Keratinocyte (primary cell): ENCODE measurements around the gene FHIT. TPM values are rescaled to one million over a fixed set of nuclear protein-coding genes. Genes with fewer than 3 reads are reported as not detected.

Source experiments
- DNase-seq: peaks from one replicate; pipeline ENCODE4 v3.0.0-alpha.2; 2011; ENCODE audit warnings: low read depth, missing footprints, low spot score
- FAIRE-seq: peaks from 2 replicates; lab custom pipeline; 2011; peaks lifted over from hg19 to GRCh38; lab: Jason Lieb, UNC
- H2AFZ ChIP-seq: 2 replicates; pipeline ENCODE4 v1.6.0; 2012; ENCODE audit warnings: low read length, control low read depth, inconsistent platforms; ENCODE audit not compliant: control insufficient read depth
- H3K27ac ChIP-seq: 2 replicates; pipeline ENCODE4 v1.5.1; 2011; ENCODE audit warnings: low read length; ENCODE audit not compliant: control insufficient read depth, insufficient read depth
- H3K27me3 ChIP-seq: 3 replicates; pipeline ENCODE4 v1.6.0; 2011; ENCODE audit warnings: low read length; ENCODE audit not compliant: control insufficient read depth, insufficient read depth; ENCODE audit errors: extremely low read depth
- H3K36me3 ChIP-seq, 2 experiments: 2 replicates in 1 of 2; 3 replicates in 1 of 2; pipeline ENCODE4 v1.5.1; 2011; ENCODE audit warnings: low read length in 2 of 2, mild to moderate bottlenecking in 1 of 2; ENCODE audit not compliant: control insufficient read depth in 2 of 2, insufficient read depth in 2 of 2; ENCODE audit errors: extremely low read depth in 1 of 2
- H3K4me1 ChIP-seq: 3 replicates; pipeline ENCODE4 v1.5.1; 2011; ENCODE audit warnings: low read length; ENCODE audit not compliant: control insufficient read depth, insufficient read depth; ENCODE audit errors: extremely low read depth
- H3K4me2 ChIP-seq: 3 replicates; pipeline ENCODE4 v1.6.0; 2011; ENCODE audit warnings: low read depth, low read length; ENCODE audit not compliant: control insufficient read depth, insufficient read depth; ENCODE audit errors: extremely low read depth
- H3K4me3 ChIP-seq, 3 experiments: fragments of 200-600 bp in 1 of 3; sonication (generic) in 1 of 3; 2 replicates in 2 of 3; 3 replicates in 1 of 3; pipeline ENCODE4 v1.5.1; 2011 to 2016; ENCODE audit warnings: low read length in 3 of 3, mild to moderate bottlenecking in 3 of 3, control low read depth in 2 of 3, inconsistent platforms in 1 of 3, low read depth in 1 of 3, mixed read lengths in 1 of 3, mixed run types in 1 of 3, moderate library complexity in 1 of 3; ENCODE audit not compliant: control insufficient read depth in 2 of 3, insufficient read depth in 2 of 3; ENCODE audit errors: extremely low read depth in 1 of 3
- H3K79me2 ChIP-seq: 2 replicates; pipeline ENCODE4 v1.6.0; 2012; ENCODE audit warnings: low read length; ENCODE audit not compliant: control insufficient read depth, insufficient read depth
- H3K9ac ChIP-seq: 3 replicates; pipeline ENCODE4 v1.6.0; 2011; ENCODE audit warnings: low read length; ENCODE audit not compliant: control insufficient read depth, insufficient read depth; ENCODE audit errors: extremely low read depth
- H3K9me1 ChIP-seq: 3 replicates; pipeline ENCODE4 v1.6.0; 2011; ENCODE audit warnings: low read length; ENCODE audit not compliant: control insufficient read depth, insufficient read depth; ENCODE audit errors: extremely low read depth
- H3K9me3 ChIP-seq: 2 replicates; pipeline ENCODE4 v1.5.1; 2012; ENCODE audit warnings: low read depth, low read length; ENCODE audit not compliant: control insufficient read depth
- H4K20me1 ChIP-seq: 3 replicates; pipeline ENCODE4 v1.6.0; 2011; ENCODE audit warnings: low read length; ENCODE audit not compliant: control insufficient read depth, insufficient read depth; ENCODE audit errors: extremely low read depth
- CTCF ChIP-seq, 3 experiments: IDR thresholded peaks in 1 of 3; conservative IDR thresholded peaks in 1 of 3; optimal IDR thresholded peaks in 1 of 3; 2 replicates in 2 of 3; 3 replicates in 1 of 3; pipeline versions ENCODE3 to v1.5.1; 2011; ENCODE audit warnings: low read length in 3 of 3, mild to moderate bottlenecking in 3 of 3, moderate library complexity in 2 of 3, control low read depth in 1 of 3, inconsistent platforms in 1 of 3; ENCODE audit not compliant: insufficient read depth in 2 of 3; ENCODE audit errors: extremely low read depth in 1 of 3
- EZH2 ChIP-seq: IDR thresholded peaks from one replicate; pipeline ENCODE4 v1.6.1; 2012; ENCODE audit warnings: inconsistent platforms, mild to moderate bottlenecking, low read length, moderate library complexity
- dilution Hi-C: fragments of 300-500 bp; cut with MboI; formaldehyde crosslinking; loops from one replicate; pipeline ENCODE4 v1.7.0; 2020; ENCODE audit warnings: low sequenced_read_pairs; ENCODE audit not compliant: extremely low pct_ligation_motif_present
- polyA plus RNA-seq, 5 experiments: library from polyadenylated mRNA; depleted of rRNA in 3 of 5; stranded (reverse) in 3 of 5; stranded (forward) in 1 of 5; unstranded in 1 of 5; fragments of >200 nt; gene quantifications; 1 replicate in 1 of 5; 2 replicates in 3 of 5; 3 replicates in 1 of 5; pipeline versions ENCODE4 v1.2.1 to v1.2.3, GENCODE V29; 2011 to 2012; ENCODE audit warnings: missing spikeins in 2 of 5, low read depth in 1 of 5, low replicate concordance in 1 of 5

FHIT gene
- polyA plus RNA-seq, 1 donor (not counting 4 experiments of a cell fraction or from before 2014, with no cell fraction given), result 2.2 TPM

- H3K4me2 ChIP-seq, result no peak overlapping the region
- H3K79me2 ChIP-seq, result no peaks in the 10 kb centered on the region
- no peaks in the 10 kb centered on the region for H3K4me1 ChIP-seq
- no peak overlapping the region for H3K4me3 ChIP-seq
- no peaks in the 10 kb centered on the region for H3K36me3 ChIP-seq
- H3K9me3 ChIP-seq, result no peaks in the 10 kb centered on the region
- no peaks in the 10 kb centered on the region for H4K20me1 ChIP-seq
- TF ChIP-seq EZH2, result no peak
- H2AFZ ChIP-seq, result no peak overlapping the region
- H3K9ac ChIP-seq, result no peak overlapping the region
- H3K27ac ChIP-seq, result no peak overlapping the region
- dilution Hi-C loops, result no loop called here
- no peak for FAIRE-seq
- no peaks in the 10 kb centered on the region for H3K27me3 ChIP-seq
- DNase-seq, result no peak
- H3K9me1 ChIP-seq, result no peaks in the 10 kb centered on the region
Observed at GRCh38 chr3:60841355-60841754, 409.9 kb downstream of the FHIT start.

- Histone ChIP-seq H2AFZ (no peak overlapping the region), H3K27me3 (no peaks in the 10 kb centered on the region), H3K9me3 (no peaks in the 10 kb centered on the region), H3K4me1 (no peaks in the 10 kb centered on the region), H3K27ac (no peak overlapping the region), H3K36me3 (no peaks in the 10 kb centered on the region), H3K9me1 (no peaks in the 10 kb centered on the region), H3K4me3 (no peak overlapping the region), H3K9ac (no peak overlapping the region), H4K20me1 (no peaks in the 10 kb centered on the region), H3K79me2 (no peaks in the 10 kb centered on the region), H3K4me2 (no peak overlapping the region)
- dilution Hi-C loops, result no loop called here
- peak in 1 of 3 experiments; percentile 60 for TF ChIP-seq CTCF (optimal IDR thresholded peaks at IDR 0.05 in 1 of 3, IDR thresholded peaks at IDR 0.05 in 1 of 3, conservative IDR thresholded peaks at IDR 0.05 in 1 of 3; ENCODE audit: extremely low read depth in 1 of 3, insufficient read depth in 2 of 3, low read length in 3 of 3)
- TF ChIP-seq EZH2, result no peak
- DNase-seq (no peak), FAIRE-seq (no peak)
Observed at GRCh38 chr3:60839246-60839645, 412.0 kb downstream of the FHIT start.

- no peak overlapping the region for H3K27ac ChIP-seq
- no peaks in the 10 kb centered on the region for H3K9me1 ChIP-seq
- no peaks in the 10 kb centered on the region for H3K36me3 ChIP-seq
- FAIRE-seq (no peak), DNase-seq (no peak)
- TF ChIP-seq EZH2 (no peak), CTCF (optimal IDR thresholded peaks at IDR 0.05 in 1 of 3, IDR thresholded peaks at IDR 0.05 in 1 of 3, conservative IDR thresholded peaks at IDR 0.05 in 1 of 3; ENCODE audit: extremely low read depth in 1 of 3, insufficient read depth in 2 of 3, low read length in 3 of 3) (no peak)
- H3K9me3 ChIP-seq, result no peaks in the 10 kb centered on the region
- H3K27me3 ChIP-seq, result no peaks in the 10 kb centered on the region
- H2AFZ ChIP-seq, result no peak overlapping the region
- no peak overlapping the region for H3K4me2 ChIP-seq
- dilution Hi-C loops, result no loop called here
- no peak overlapping the region for H3K4me3 ChIP-seq
- no peaks in the 10 kb centered on the region for H4K20me1 ChIP-seq
- H3K4me1 ChIP-seq, result no peaks in the 10 kb centered on the region
- H3K9ac ChIP-seq, result no peak overlapping the region
- no peaks in the 10 kb centered on the region for H3K79me2 ChIP-seq
Observed at GRCh38 chr3:60835796-60836195, 415.5 kb downstream of the FHIT start.
